Islet of Langerhans (tissue), 1 donor: ENCODE results near the gene DAPK2.
"Not testable (repeated sequence)": the region's sequence is repeated elsewhere in the genome, so short reads cannot be mapped to it uniquely, and the experiment has no call there.

Source experiments
- FAIRE-seq: peaks from one replicate; lab custom pipeline; 2011; peaks lifted over from hg19 to GRCh38; lab: Jason Lieb, UNC

Gene DAPK2

GRCh38 chr15:64046421-64047153 lies at the start of gene DAPK2:
DAPK2 (minus strand) TSS chr15:64046485; CDS start chr15:64040261, 6,224 bp downstream.
- no peak for FAIRE-seq

GRCh38 chr15:64095431-64095794 lies 49.1 kb upstream of the DAPK2 start:
- no peak for FAIRE-seq

GRCh38 chr15:64093627-64094417 lies 47.5 kb upstream of the DAPK2 start, which contains the start of gene CIAO2A:
CIAO2A (minus strand) TSS chr15:64093838; CDS start chr15:64093768, 70 bp downstream.
- peak; percentile 61 for FAIRE-seq

- no peak for FAIRE-seq
These were observed 46.8 kb upstream of the DAPK2 start for GRCh38 chr15:64092864-64093626.

- no peak for FAIRE-seq
These were observed 46.0 kb upstream of the DAPK2 start for GRCh38 chr15:64092075-64092820.

- FAIRE-seq = no peak
These were observed 44.2 kb upstream of the DAPK2 start for GRCh38 chr15:64090527-64090926.

- FAIRE-seq = no peak
These were observed 43.4 kb upstream of the DAPK2 start for GRCh38 chr15:64089543-64090280.

GRCh38 chr15:64082757-64083156 lies 36.5 kb upstream of the DAPK2 start:
- no peak for FAIRE-seq

GRCh38 chr15:64073496-64073895 lies 27.2 kb upstream of the DAPK2 start:
- not testable (repeated sequence) for FAIRE-seq

- peak; percentile 81 for FAIRE-seq
These were observed 26.5 kb upstream of the DAPK2 start for GRCh38 chr15:64072812-64073211.

GRCh38 chr15:64071931-64072765 lies 25.9 kb upstream of the DAPK2 start:
- FAIRE-seq = no peak

- FAIRE-seq = peak; percentile 70
These were observed 24.9 kb upstream of the DAPK2 start for GRCh38 chr15:64070965-64071851.

- no peak for FAIRE-seq
These were observed 23.8 kb upstream of the DAPK2 start for GRCh38 chr15:64070106-64070505.

- FAIRE-seq = no peak
These were observed 21.8 kb upstream of the DAPK2 start for GRCh38 chr15:64068133-64068532.

- FAIRE-seq = no peak
These were observed 21.3 kb upstream of the DAPK2 start for GRCh38 chr15:64067564-64068030.

GRCh38 chr15:64066451-64066850 lies 20.2 kb upstream of the DAPK2 start:
- no peak for FAIRE-seq

GRCh38 chr15:64060716-64061115 lies 14.4 kb upstream of the DAPK2 start:
- no peak for FAIRE-seq

GRCh38 chr15:64059104-64059503 lies 12.8 kb upstream of the DAPK2 start:
- FAIRE-seq = not testable (repeated sequence)

- FAIRE-seq = no peak
These were observed 12.0 kb upstream of the DAPK2 start for GRCh38 chr15:64058279-64058678.
